DMS79 (cell line): Measurements from ENCODE around the gene SPTAN1.
A peak's percentile ranks its signal among the peaks of the same experiment; 100 is the strongest.

Source experiments
- DNase-seq: peaks from one replicate; lab custom pipeline; 2025; lab: John Stamatoyannopoulos, UW

SPTAN1 gene

GRCh38 chr9:128607642-128608350, 55.4 kb downstream of the SPTAN1 start:
- DNase-seq = peak; percentile 99

GRCh38 chr9:128610897-128611296, 58.5 kb downstream of the SPTAN1 start:
- no peak for DNase-seq

GRCh38 chr9:128611600-128612394, 59.4 kb downstream of the SPTAN1 start:
- no peak for DNase-seq

GRCh38 chr9:128614728-128615127, 62.3 kb downstream of the SPTAN1 start:
- DNase-seq = no peak

- DNase-seq = no peak
These were observed 63.2 kb downstream of the SPTAN1 start for GRCh38 chr9:128615571-128615970.

- DNase-seq = no peak
These were observed 65.6 kb downstream of the SPTAN1 start for GRCh38 chr9:128617943-128618342.

GRCh38 chr9:128619127-128619526, 66.7 kb downstream of the SPTAN1 start:
- DNase-seq = no peak

- DNase-seq = no peak
These were observed 67.4 kb downstream of the SPTAN1 start for GRCh38 chr9:128619779-128620178.

GRCh38 chr9:128621730-128622455, 69.5 kb downstream of the SPTAN1 start:
- peak; percentile 39 for DNase-seq

- DNase-seq = no peak
These were observed 72.2 kb downstream of the SPTAN1 start for GRCh38 chr9:128624566-128624965.

GRCh38 chr9:128625391-128626146, 73.2 kb downstream of the SPTAN1 start:
- no peak for DNase-seq

GRCh38 chr9:128626181-128626580, 73.8 kb downstream of the SPTAN1 start:
- no peak for DNase-seq

- DNase-seq = no peak
These were observed 74.8 kb downstream of the SPTAN1 start for GRCh38 chr9:128627127-128627715.

GRCh38 chr9:128627906-128628305, 75.5 kb downstream of the SPTAN1 start:
- no peak for DNase-seq

GRCh38 chr9:128628471-128629048, 76.2 kb downstream of the SPTAN1 start:
- DNase-seq = no peak

GRCh38 chr9:128629136-128629535, 76.7 kb downstream of the SPTAN1 start:
- no peak for DNase-seq

- no peak for DNase-seq
These were observed 77.6 kb downstream of the SPTAN1 start for GRCh38 chr9:128629852-128630545.

- no peak for DNase-seq
These were observed 79.2 kb downstream of the SPTAN1 start for GRCh38 chr9:128631636-128632035.

GRCh38 chr9:128632066-128632465, 79.7 kb downstream of the SPTAN1 start:
- no peak for DNase-seq

- DNase-seq = no peak
These were observed 80.1 kb downstream of the SPTAN1 start for GRCh38 chr9:128632486-128632885.

GRCh38 chr9:128633057-128633456, 80.7 kb downstream of the SPTAN1 start:
- no peak for DNase-seq
